Dermis blood vessel endothelial cell (primary cell): ENCODE results near the gene JMJD6. TPM values are rescaled to one million over a fixed set of nuclear protein-coding genes. Genes with fewer than 3 reads are reported as not detected.
"Not testable (repeated sequence)": the region's sequence is repeated elsewhere in the genome, so short reads cannot be mapped to it uniquely, and the experiment has no call there.

Experiments used
- DNase-seq: peaks from one replicate; pipeline ENCODE4 v3.0.0; 2010
- total RNA-seq: library from RNA; depleted of rRNA; stranded (reverse); fragments of >200 nt; gene quantifications from 2 replicates; pipeline ENCODE4 v1.2.3, GENCODE V29; 2014

The JMJD6 gene
- total RNA-seq, 1 donor from 2014 or later: 23.1 TPM

DNA sequence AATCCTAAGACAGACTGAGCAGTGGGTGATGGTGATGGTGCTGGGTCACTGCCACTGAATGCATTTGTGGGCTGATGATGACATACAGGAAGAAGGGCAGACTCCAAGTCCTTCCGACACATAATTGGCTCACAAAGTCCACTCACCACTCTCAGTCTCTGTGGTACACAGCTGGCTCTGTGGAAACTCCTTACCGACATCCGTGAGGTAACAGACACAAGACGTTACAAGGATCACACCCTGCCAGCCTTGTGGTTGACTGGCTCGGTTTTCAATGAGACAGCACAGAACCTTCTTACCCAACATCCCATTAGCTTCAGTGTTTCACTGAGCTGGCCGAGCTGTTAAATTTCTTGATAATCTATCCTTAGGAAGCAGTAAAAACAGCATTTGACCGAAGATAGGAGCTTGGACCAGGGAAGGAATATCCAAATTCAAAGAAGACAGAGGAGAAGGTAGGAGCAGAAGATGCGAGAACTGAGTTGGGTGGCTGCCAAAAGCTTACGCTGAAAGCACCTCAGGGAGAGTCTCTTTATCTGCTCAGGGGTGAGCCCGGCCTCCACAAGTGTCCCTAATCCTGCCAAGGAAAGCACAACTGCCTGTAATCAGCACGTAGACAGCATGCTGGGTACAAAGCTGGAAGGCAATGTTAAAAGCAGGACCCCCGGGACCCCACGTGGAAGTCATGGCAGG is 10.1 kb downstream of the JMJD6 start:
- peak; percentile 76 for DNase-seq

DNA sequence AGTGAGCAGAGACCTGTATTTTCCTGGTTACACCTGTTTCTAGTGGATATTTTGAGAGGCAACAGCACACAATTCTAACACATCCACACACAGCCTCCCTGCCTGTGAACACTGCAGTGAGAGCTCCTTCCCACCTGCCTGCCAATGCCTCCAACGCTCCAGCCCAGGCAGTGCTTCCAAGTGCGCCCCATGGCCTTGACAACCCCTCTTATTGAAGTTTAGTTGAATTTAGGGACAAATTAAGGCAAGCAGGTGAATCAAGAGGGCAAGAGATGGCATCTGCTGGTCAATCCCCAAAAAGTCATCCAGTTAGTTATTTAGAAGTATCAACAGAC is 10.9 kb downstream of the JMJD6 start:
- no peak for DNase-seq

DNA sequence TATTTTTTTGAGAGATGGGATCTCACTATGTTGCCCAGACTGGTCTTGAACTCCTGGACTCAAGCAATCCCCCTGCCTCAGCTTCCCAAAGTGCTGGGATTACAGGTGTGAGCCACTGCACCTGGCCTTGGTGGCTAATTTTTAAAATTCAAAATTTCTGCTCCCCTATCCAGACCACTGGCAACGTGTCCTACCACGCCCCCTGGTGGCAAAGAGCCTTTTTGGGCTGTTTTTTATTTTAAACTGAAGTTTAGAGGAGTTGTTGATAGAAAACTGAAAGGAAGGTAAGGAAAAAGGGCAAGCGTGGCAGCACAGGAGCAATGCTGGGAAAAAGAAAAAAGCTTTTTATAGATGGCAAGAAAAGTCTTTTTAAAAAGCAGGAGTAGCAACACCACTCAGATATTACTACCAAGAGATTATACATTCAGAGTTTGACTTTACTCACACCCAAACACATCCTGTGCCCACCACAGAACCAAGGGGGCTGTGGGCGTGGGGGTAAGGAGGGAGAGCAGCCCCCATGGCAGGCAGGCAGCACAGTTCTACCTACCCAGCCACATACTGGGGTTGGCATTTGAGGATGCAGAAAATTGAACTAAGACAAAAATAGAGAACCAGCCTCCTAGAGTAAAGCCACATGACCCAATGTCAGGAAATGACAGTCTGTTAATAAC is 11.4 kb downstream of the JMJD6 start:
- DNase-seq: peak; percentile 72

GRCh38 chr17:76714336-76714735 is 12.1 kb downstream of the JMJD6 start:
- no peak for DNase-seq

GRCh38 chr17:76713765-76714164 is 12.6 kb downstream of the JMJD6 start:
- DNase-seq: no peak

- DNase-seq: not testable (repeated sequence)
These were observed 14.1 kb downstream of the JMJD6 start for GRCh38 chr17:76712321-76712720.

- peak; percentile 72 for DNase-seq
These were observed 15.4 kb downstream of the JMJD6 start, which contains the start of gene MXRA7 for GRCh38 chr17:76710863-76711611. MXRA7 (minus strand) TSS chr17:76710965; CDS start chr17:76710946, 19 bp downstream.

DNA sequence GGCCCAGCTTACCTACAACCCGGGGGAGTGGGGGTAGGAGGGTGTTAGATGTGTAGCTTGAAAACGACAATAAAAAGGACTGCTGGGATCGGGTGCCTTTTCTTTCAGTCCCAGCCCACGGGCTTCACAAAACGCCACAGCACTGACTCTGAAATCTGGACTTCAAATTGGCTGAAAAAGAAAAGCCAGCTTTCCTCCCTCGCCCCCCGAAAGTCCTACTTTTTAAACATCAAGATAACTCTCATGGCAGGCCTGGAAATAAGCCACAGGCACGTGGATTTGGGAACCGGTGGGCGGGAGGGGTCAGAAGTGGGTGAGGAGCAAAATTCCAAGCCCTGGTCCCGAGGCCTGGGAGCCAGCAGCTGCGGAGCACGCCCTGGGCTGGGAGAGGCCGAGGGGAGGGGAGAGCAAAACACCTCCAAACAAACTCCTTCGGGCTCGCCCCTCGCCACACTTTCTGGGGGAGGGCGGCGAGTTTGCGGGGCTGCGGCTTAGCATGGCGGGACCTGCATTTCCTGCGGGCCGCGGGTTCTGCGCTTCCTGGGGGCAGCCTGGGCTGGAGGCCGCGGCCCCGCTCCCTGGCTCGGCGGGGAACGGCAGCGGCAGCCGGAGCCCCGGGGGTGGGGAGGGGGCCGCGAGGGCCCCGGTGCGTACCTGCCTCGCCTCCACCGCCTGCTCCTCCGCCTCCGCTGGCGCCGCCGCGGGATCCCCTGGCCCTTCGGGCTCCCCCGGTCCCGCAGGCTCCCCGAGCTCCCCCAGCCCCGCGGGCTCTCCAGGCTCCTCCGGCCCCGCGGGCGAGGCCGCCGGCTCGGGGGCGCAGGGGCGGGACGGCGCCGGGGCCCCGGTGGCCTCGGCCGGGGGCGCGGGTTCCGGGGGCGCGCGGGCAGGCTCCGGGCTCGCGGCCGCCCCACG is 16.2 kb downstream of the JMJD6 start:
- peak; percentile 39 for DNase-seq

DNA sequence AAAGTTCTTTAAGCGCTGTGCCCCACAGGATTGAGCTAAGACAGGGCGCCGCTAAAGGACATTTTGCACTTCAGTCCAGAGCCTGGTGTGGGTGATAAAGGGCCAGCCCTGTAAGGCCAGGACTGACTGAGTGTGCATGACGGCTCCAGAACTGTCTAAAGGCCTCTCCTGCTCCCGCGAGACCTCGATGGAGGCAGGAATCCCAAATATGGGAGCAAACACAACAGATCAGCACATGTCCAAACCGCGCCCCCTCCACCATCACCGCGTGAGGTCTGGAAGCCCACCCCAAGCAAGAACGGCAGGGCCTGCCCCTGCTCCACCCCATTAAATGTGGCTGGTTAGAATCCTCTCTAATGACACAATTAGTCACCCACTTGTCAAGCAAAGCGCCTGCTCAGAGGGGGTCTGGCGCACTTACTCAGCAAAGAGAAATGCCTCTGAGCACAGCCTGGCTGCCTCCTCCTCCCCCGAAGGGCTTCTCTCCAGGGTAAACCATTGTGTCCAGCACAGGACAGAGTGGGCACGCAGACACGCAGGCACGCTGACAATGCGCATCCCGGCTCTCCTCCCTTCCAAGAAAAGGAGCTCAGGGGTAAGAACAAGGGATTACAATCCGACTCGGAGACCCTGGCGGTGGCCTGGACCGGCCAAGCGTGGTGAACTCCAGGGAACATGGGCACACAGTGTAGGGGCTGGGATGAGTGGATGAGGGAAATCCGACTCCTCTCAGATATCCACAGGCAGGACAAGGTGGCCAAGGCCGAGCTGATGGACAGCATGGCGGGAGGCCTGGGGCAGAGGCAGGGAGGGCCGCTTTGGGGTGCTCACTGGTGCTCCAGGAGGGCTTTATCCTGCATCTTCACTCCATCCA is 17.1 kb downstream of the JMJD6 start:
- peak; percentile 75 for DNase-seq

DNA sequence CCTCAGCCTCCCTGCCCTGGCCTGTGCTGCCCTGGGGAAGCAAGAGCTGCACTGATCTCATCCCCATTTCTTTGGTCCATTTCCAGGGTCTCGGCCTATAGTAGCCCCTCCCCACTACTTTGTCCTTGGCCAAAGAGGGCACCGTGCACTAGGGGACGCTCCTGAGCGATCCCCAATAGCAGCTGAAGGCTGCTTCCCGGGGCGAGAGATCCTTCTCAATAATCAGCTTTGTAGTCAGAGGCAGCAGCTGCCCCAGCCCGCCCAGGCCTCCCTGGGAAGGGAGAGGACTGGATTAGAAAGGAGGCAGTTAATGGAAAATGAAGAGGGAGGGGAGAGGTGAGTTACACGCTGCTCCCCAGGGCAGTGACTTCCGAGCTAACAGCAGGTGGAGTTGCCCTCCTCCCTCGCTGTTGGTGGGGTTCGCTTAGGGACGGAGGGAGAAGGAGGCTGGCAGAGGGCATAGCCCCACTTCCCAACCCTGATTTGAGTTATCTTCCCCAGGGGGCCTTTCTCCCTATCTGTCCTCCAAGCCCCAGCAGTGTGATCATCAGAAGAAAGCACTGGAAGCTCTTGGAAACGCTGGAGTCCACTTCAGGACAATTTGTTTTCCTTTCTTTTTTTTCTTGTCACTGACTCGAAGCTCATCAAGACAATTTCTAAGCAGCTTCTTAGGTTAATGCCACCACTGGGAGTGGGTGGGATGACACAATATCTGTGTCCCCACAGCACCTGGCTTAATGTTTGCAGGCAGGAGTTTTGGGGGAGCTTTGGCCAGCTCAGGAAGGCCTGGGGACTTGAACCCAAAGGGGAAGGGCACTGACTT is 18.2 kb downstream of the JMJD6 start:
- DNase-seq: peak; percentile 41

GRCh38 chr17:76706817-76707216 is 19.6 kb downstream of the JMJD6 start:
- no peak for DNase-seq

- DNase-seq: no peak
These were observed 21.6 kb downstream of the JMJD6 start for GRCh38 chr17:76704805-76705204.

DNA sequence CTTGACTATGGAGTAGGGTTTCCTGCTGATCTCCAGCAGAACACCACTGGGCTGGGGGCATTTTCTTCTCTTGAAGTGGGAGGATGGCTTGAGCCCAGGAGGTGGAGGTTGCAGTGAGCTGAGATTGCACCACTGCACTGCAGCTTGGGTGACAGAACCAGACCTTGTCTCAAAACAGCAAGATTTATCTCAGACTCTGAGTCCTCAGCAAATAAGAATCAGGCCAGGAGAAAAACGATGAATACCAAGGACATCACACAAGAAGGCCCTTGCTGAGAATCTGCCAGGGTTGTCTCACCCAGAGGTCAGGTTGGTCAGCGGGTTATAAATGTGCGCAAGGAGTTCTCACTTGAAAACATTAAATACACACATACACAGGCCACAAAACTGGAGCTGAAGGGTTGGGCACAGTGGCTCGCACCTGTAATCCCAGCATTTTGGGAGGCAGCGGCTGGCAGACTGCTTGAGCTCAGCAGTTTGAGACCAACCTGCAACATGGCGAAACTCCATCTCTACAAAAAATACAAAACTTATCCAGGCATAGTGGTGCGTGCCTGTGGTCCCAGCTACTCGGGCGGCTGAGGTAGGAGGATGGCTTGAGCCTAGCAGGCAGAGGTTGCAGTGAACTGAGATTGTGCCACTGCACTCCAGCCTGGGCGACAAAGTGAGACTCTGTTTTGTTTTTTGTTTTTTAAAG is 23.3 kb downstream of the JMJD6 start:
- no peak for DNase-seq

DNA sequence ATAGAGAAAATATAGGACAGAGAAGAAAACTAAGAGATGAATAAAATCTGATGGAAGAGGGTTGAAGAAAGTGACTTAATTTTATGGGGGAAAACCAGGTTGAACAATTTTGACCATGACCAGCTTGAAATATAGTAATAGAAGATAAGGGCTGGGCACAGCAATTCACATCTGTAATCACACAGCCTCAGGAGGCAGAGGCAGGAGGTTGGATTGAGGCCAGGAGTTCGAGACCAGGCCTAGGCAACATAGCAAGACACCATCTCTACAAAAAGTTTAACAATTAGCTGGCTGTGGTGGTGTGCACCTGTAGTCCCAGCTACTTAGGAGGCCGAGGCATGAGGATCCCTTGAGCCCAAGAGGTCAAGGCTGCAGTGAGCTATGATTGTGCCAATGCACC is 24.3 kb downstream of the JMJD6 start:
- no peak for DNase-seq

DNA sequence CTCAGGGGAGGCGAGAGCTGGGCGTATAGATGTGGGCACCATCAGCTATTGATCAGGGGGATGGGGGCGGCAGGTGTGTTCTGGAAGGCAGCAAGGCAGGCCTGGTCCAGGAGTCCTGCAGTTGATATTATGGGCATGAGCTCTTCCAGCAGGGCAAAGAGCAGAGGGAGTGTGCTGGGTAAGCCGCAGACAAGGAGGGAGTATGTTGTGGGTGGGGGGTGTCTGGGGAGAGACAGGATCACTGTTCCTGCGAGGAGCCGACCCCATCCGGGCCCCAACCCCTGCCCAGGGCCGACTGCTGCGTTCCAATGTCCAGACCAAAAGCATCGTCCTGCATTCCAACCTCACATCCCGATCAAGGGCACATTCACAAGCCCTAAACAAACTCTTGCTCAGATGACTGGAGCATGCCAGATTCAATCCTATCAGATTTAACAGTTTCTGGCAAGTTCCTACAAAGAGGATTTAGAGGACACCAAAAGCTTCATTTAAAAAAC is 24.9 kb downstream of the JMJD6 start:
- no peak for DNase-seq

DNA sequence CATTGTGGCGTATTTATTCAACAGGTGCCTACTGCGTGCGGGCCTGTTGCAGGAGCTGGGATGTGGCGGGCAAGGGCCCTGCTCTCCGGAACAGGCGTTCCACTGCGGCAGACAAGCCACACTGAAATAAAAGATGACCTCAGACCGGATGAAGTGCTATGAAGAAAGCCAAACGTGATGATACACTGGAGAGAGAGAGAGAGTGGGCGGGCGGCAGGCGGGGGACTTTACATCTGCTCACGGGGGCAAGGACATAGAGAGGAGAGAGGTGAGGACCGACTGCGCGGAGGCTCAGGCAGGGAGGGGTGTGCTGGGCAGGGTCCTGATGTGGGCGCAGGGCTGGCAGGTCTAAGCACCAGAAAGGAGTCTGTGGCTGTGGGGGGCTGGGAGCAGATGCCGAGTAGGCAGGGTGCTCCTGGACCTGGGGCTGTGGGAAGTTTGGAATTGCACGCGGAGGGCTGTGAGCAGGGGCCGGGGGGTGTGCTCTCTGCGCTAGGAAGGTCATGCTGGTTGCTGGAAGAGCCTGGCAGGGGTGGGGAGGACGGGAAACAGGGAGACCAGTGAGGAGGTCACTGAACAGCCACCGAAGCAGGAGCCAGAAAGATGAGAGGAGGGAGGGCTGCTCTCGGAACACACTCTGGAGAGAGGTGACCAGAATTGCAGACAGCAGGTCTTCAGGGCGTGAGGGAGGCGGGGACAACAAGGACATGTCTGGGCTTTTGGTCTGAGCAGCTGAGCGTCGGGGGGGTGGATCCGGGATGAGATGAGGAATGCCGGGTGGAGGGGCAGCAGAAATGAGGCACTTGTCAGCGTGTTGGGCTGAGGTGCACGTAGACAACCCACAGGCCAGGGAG is 25.6 kb downstream of the JMJD6 start:
- peak; percentile 86 for DNase-seq

DNA sequence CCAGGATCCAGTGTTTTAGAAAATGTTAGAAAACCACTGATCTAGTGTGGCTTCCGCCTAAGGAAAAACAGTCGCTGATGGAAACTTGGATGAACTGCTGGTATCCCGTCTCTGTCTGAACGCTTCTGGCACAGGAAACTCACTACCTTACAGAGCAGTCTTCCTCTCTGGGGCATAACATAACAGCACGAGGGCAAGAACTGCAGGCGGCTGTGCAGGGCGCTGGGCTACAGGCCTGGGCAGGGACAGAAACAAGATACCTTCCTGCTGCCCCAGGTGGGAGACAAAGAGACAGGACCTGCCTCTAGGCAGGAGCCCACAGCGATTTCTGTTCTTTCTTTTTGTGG is 26.2 kb downstream of the JMJD6 start:
- peak; percentile 55 for DNase-seq

DNA sequence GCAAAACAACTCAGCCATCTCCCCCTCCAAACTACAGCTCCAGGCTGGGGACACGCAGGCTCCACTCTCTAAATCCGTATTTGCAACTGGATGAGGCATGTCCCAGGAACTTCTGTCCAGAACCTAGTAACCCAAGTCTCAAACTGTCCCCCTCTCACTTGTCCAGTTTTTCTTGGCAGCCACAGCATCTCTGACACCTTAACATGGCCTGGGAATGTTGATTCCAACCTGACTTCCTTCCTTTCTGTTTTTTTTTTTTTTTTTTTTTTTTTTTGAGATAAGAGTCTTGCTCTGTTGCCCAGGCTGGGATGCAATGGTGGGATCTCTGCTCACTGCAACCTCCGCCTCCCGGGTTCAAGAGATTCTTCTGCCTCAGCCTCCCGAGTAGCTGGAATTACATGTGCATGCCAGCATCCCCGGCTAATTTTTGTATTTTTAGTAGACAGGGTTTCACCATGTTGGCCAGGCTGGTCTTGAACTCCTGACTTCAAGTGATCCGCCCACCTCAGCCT is 27.9 kb downstream of the JMJD6 start:
- DNase-seq: not testable (repeated sequence)
